Measurements from ENCODE around the gene OTUD5. TPM values are rescaled to one million over a fixed set of nuclear protein-coding genes. Genes with fewer than 3 reads are reported as not detected.

The OTUD5 gene
- total and polyA plus RNA-seq, 2 of the 13 experiments (the other 11 are each of a cell fraction or from before 2014, with no cell fraction given) = 18.4 to 42.2 TPM

GRCh38 chrX:48897157-48897624 is 60.2 kb downstream of the OTUD5 start (continued):
- TF ChIP-seq, protein P1, sequence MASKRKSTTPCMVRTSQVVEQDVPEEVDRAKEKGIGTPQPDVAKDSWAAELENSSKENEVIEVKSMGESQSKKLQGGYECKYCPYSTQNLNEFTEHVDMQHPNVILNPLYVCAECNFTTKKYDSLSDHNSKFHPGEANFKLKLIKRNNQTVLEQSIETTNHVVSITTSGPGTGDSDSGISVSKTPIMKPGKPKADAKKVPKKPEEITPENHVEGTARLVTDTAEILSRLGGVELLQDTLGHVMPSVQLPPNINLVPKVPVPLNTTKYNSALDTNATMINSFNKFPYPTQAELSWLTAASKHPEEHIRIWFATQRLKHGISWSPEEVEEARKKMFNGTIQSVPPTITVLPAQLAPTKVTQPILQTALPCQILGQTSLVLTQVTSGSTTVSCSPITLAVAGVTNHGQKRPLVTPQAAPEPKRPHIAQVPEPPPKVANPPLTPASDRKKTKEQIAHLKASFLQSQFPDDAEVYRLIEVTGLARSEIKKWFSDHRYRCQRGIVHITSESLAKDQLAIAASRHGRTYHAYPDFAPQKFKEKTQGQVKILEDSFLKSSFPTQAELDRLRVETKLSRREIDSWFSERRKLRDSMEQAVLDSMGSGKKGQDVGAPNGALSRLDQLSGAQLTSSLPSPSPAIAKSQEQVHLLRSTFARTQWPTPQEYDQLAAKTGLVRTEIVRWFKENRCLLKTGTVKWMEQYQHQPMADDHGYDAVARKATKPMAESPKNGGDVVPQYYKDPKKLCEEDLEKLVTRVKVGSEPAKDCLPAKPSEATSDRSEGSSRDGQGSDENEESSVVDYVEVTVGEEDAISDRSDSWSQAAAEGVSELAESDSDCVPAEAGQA (IDR thresholded peaks at IDR 0.05; ENCODE audit: low read depth) = no peak
- TF ChIP-seq, protein P1 (CRISPR knock-in tag; IDR thresholded peaks at IDR 0.05; ENCODE audit: borderline replicate concordance) = no peak
- no peak for TF ChIP-seq STAG1 (CRISPR knock-in tag; IDR thresholded peaks at IDR 0.05)
- TF ChIP-seq MZF1 (CRISPR knock-in tag; IDR thresholded peaks at IDR 0.05; ENCODE audit: borderline replicate concordance) = no peak
- no peak for TF ChIP-seq ZIK1 (CRISPR knock-in tag; IDR thresholded peaks at IDR 0.05; ENCODE audit: borderline replicate concordance, low read depth)
- TF ChIP-seq, protein P2, sequence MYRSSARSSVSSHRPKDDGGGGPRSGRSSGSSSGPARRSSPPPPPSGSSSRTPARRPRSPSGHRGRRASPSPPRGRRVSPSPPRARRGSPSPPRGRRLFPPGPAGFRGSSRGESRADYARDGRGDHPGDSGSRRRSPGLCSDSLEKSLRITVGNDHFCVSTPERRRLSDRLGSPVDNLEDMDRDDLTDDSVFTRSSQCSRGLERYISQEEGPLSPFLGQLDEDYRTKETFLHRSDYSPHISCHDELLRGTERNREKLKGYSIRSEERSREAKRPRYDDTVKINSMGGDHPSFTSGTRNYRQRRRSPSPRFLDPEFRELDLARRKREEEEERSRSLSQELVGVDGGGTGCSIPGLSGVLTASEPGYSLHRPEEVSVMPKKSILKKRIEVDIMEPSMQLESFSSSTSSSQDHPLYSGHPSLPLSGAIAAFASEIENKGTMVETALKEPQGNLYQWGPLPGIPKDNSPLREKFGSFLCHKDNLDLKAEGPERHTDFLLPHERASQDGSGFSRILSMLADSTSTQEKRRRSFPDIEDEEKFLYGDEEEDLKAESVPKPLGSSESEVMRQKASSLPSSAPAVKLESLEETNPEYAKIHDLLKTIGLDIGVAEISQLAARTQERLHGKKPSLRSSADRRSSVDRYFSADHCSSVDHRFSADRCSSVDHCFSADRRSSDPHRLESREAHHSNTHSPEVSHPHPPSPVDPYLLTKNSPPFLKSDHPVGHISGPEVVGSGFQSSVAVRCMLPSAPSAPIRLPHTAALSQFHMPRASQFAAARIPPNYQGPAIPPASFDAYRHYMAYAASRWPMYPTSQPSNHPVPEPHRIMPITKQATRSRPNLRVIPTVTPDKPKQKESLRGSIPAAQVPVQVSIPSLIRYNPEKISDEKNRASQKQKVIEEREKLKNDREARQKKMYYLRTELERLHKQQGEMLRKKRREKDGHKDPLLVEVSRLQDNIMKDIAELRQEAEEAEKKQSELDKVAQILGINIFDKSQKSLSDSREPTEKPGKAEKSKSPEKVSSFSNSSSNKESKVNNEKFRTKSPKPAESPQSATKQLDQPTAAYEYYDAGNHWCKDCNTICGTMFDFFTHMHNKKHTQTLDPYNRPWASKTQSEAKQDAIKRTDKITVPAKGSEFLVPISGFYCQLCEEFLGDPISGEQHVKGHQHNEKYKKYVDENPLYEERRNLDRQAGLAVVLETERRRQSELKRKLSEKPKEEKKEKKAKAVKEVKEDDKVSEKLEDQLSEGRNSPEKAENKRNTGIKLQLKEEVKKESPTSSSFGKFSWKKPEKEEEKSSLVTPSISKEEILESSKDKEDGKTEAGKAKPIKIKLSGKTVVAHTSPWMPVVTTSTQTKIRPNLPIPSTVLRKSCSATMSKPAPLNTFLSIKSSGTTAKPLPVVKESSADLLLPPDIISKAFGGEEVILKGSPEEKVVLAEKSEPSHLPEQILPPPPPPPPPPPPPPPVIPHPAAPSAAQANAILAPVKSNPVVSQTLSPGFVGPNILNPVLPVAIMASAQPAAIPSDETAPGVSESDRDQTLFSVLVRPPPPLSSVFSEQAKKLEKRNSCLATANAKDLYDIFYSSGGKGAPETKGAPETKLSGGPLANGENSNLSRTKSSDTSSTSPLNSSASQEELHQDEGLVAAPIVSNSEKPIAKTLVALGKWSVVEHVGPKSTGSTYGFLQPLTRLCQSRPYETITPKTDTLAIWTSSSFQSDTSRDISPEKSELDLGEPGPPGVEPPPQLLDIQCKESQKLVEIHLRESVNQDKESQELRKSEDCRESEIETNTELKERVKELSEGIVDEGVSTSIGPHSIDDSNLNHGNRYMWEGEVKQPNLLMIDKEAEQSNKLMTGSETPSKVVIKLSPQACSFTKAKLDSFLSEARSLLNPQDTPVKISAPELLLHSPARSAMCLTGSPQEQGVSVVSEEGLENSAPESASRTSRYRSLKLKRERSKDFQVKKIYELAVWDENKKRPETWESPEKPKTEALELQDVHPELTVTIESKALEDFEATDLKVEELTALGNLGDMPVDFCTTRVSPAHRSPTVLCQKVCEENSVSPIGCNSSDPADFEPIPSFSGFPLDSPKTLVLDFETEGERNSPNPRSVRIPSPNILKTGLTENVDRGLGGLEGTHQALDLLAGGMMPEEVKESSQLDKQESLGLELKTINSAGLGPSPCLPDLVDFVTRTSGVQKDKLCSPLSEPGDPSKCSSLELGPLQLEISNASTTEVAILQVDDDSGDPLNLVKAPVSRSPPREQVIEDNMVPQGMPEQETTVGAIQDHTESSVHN (CRISPR knock-in tag; IDR thresholded peaks at IDR 0.05) = no peak
- TF ChIP-seq ZNF253 (CRISPR knock-in tag; IDR thresholded peaks at IDR 0.05; ENCODE audit: borderline replicate concordance) = no peak
- no peak for TF ChIP-seq HNF1B (CRISPR knock-in tag; IDR thresholded peaks at IDR 0.05)
- no peak for TF ChIP-seq NONO (IDR thresholded peaks at IDR 0.05)
- no peak for TF ChIP-seq NONO (CRISPR knock-in tag; conservative IDR thresholded peaks at IDR 0.05)
- no peak for TF ChIP-seq POLR2AphosphoS2 (IDR thresholded peaks at IDR 0.05; ENCODE audit: low read depth, low read length)
- TF ChIP-seq ZNF790 (CRISPR knock-in tag; IDR thresholded peaks at IDR 0.05; ENCODE audit: borderline replicate concordance) = no peak
- TF ChIP-seq NRL (CRISPR knock-in tag; IDR thresholded peaks at IDR 0.05; ENCODE audit: borderline replicate concordance) = no peak
- TF ChIP-seq PCBP1 (IDR thresholded peaks at IDR 0.05; ENCODE audit: borderline replicate concordance, low read depth, low read length) = 0 out of 2 replicates have a peak, but pooled peaks have one; percentile 6
